H9 (cell line): ENCODE results near the gene DNAJB6. TPM values are rescaled to one million over a fixed set of nuclear protein-coding genes. Genes with fewer than 3 reads are reported as not detected.

Source experiments
- DNase-seq: peaks from one replicate; pipeline ENCODE4 v3.0.0-alpha.2; 2017
- H2AFZ ChIP-seq: one replicate; pipeline ENCODE4 v1.6.1; 2013; ENCODE audit warnings: mild to moderate bottlenecking, low read length, control low read depth, moderate library complexity
- H2AK5ac ChIP-seq: 2 replicates; pipeline ENCODE4 v1.6.1; 2013; ENCODE audit warnings: low read length, control low read depth, mixed read lengths; ENCODE audit not compliant: insufficient read length
- H2BK120ac ChIP-seq: one replicate; pipeline ENCODE4 v1.6.1; 2013; ENCODE audit warnings: low read depth, mild to moderate bottlenecking, low read length, control low read depth, inconsistent platforms; ENCODE audit not compliant: poor library complexity, severe bottlenecking
- H2BK12ac ChIP-seq: 2 replicates; pipeline ENCODE4 v1.6.1; 2013; ENCODE audit warnings: low read length, control low read depth, mixed read lengths, low read depth; ENCODE audit not compliant: insufficient read length
- H2BK15ac ChIP-seq: 2 replicates; pipeline ENCODE4 v1.6.1; 2013; ENCODE audit warnings: low read depth, low read length, control low read depth
- H2BK20ac ChIP-seq: one replicate; pipeline ENCODE4 v1.6.1; 2013; ENCODE audit warnings: low read depth, mild to moderate bottlenecking, low read length, control low read depth, inconsistent platforms; ENCODE audit not compliant: poor library complexity, severe bottlenecking
- H2BK5ac ChIP-seq: 2 replicates; pipeline ENCODE4 v1.6.1; 2013; ENCODE audit warnings: low read length, control low read depth, mixed read lengths; ENCODE audit not compliant: insufficient read length
- H3K14ac ChIP-seq: 2 replicates; pipeline ENCODE4 v1.6.1; 2013; ENCODE audit warnings: low read length, control low read depth; ENCODE audit not compliant: insufficient read depth
- H3K18ac ChIP-seq: 2 replicates; pipeline ENCODE4 v1.6.1; 2013; ENCODE audit warnings: low read depth, mild to moderate bottlenecking, mixed read lengths, low read length, control low read depth; ENCODE audit not compliant: insufficient read length
- H3K23ac ChIP-seq: 2 replicates; pipeline ENCODE4 v1.6.1; 2013; ENCODE audit warnings: low read length, control low read depth, mixed read lengths, low read depth; ENCODE audit not compliant: insufficient read length
- H3K23me2 ChIP-seq: 2 replicates; pipeline ENCODE4 v1.6.1; 2013; ENCODE audit warnings: low read depth, mild to moderate bottlenecking, mixed read lengths, low read length, control low read depth; ENCODE audit not compliant: insufficient read length, poor library complexity, severe bottlenecking
- H3K27ac ChIP-seq: 2 replicates; pipeline ENCODE4 v1.5.1; 2013; ENCODE audit warnings: low read length, control low read depth, mixed read lengths, low read depth; ENCODE audit not compliant: insufficient read length
- H3K27me3 ChIP-seq: 2 replicates; pipeline ENCODE4 v1.6.1; 2013; ENCODE audit warnings: low read length, control low read depth, inconsistent platforms; ENCODE audit not compliant: insufficient read depth
- H3K4ac ChIP-seq: 2 replicates; pipeline ENCODE4 v1.6.1; 2013; ENCODE audit warnings: low read depth, mild to moderate bottlenecking, control low read depth, inconsistent platforms, low read length, moderate library complexity
- H3K4me1 ChIP-seq: 2 replicates; pipeline ENCODE4 v1.6.1; 2013; ENCODE audit warnings: low read length, control low read depth, inconsistent platforms; ENCODE audit not compliant: insufficient read depth
- H3K4me2 ChIP-seq: 2 replicates; pipeline ENCODE4 v1.6.1; 2013; ENCODE audit warnings: low read length, control low read depth, mixed read lengths; ENCODE audit not compliant: insufficient read length, insufficient read depth
- H3K56ac ChIP-seq: 2 replicates; pipeline ENCODE4 v1.6.1; 2013; ENCODE audit warnings: low read depth, mild to moderate bottlenecking, mixed read lengths, low read length, control low read depth; ENCODE audit not compliant: insufficient read length
- H3K79me1 ChIP-seq: 2 replicates; pipeline ENCODE4 v1.6.1; 2013; ENCODE audit warnings: low read depth, mild to moderate bottlenecking, moderate library complexity, low read length, control low read depth, inconsistent platforms; ENCODE audit not compliant: insufficient read depth, poor library complexity, severe bottlenecking
- H3K79me2 ChIP-seq: 2 replicates; pipeline ENCODE4 v1.6.1; 2013; ENCODE audit warnings: low read length, control low read depth, inconsistent platforms; ENCODE audit not compliant: insufficient read depth
- H3K9ac ChIP-seq: 2 replicates; pipeline ENCODE4 v1.6.1; 2013; ENCODE audit warnings: low read length, control low read depth, mixed read lengths; ENCODE audit not compliant: insufficient read length; ENCODE audit errors: extremely low read depth
- H3K9me3 ChIP-seq: one replicate; pipeline ENCODE4 v1.6.1; 2013; ENCODE audit warnings: low read depth, low read length, inconsistent platforms; ENCODE audit not compliant: control insufficient read depth
- H3T11ph ChIP-seq: one replicate; pipeline ENCODE4 v1.6.1; 2013; ENCODE audit warnings: mild to moderate bottlenecking, low read length, control low read depth, inconsistent platforms
- H4K20me1 ChIP-seq: one replicate; pipeline ENCODE4 v1.6.1; 2013; ENCODE audit not compliant: control insufficient read depth, insufficient read length, insufficient read depth
- H4K5ac ChIP-seq: 2 replicates; pipeline ENCODE4 v1.6.1; 2013; ENCODE audit warnings: low read depth, mild to moderate bottlenecking, mixed read lengths, low read length, control low read depth; ENCODE audit not compliant: insufficient read length
- H4K8ac ChIP-seq: replicated peaks from 2 replicates; pipeline ENCODE4 v1.6.1; 2013; ENCODE audit warnings: low read length, control low read depth, mixed read lengths, low read depth; ENCODE audit not compliant: insufficient read length
- H4K91ac ChIP-seq: 2 replicates; pipeline ENCODE4 v1.6.1; 2013; ENCODE audit warnings: low read depth, mild to moderate bottlenecking, moderate library complexity, mixed read lengths, low read length, control low read depth; ENCODE audit not compliant: insufficient read length
- H3K27ac Mint-ChIP-seq, 3 experiments: 2 replicates in 2 of 3; 3 replicates in 1 of 3; pipeline ENCODE4 v1.8.0; 2020 to 2021; ENCODE audit warnings: mixed read lengths in 3 of 3, mild to moderate bottlenecking in 1 of 3, moderate library complexity in 1 of 3
- H3K27me3 Mint-ChIP-seq: 2 replicates; pipeline ENCODE4 v1.8.0; 2021; ENCODE audit warnings: low read depth, mild to moderate bottlenecking, moderate library complexity, mixed read lengths
- H3K36me3 Mint-ChIP-seq, 3 experiments: 2 replicates in 2 of 3; 3 replicates in 1 of 3; pipeline ENCODE4 v1.8.0; 2020 to 2021; ENCODE audit warnings: low read depth in 3 of 3, mixed read lengths in 3 of 3; ENCODE audit not compliant: insufficient read depth in 1 of 3
- H3K4me1 Mint-ChIP-seq, 2 experiments: 2 replicates each; pipeline ENCODE4 v1.8.0; 2020; ENCODE audit warnings: mixed read lengths in 2 of 2
- H3K4me3 Mint-ChIP-seq, 2 experiments: 2 replicates in 1 of 2; 3 replicates in 1 of 2; pipeline ENCODE4 v1.8.0; 2020 to 2021; ENCODE audit warnings: mild to moderate bottlenecking in 2 of 2, mixed read lengths in 2 of 2, moderate library complexity in 1 of 2
- H3K9me3 Mint-ChIP-seq, 2 experiments: 2 replicates in 1 of 2; 3 replicates in 1 of 2; pipeline ENCODE4 v1.8.0; 2020; ENCODE audit warnings: mild to moderate bottlenecking in 2 of 2, mixed read lengths in 2 of 2, moderate library complexity in 1 of 2
- CTCF ChIP-seq: fragments of 200-600 bp; sonication (generic); conservative IDR thresholded peaks from 3 replicates; pipeline ENCODE4 v1.8.0; 2021; ENCODE audit warnings: antibody characterized with exemption, mild to moderate bottlenecking
- WGBS: extraction: QIAGEN DNeasy Blood & Tissue Kit; methylation state at CpG from one replicate; pipeline ENCODE4 v1.1.7; 2013; ENCODE audit warnings: missing lambda C conversion rate, low lambda C conversion rate, mixed read lengths; ENCODE audit not compliant: insufficient read length; ENCODE audit errors: extremely low coverage; 5-methylcytosine and 5-hydroxymethylcytosine counted together
- total RNA-seq: library from RNA; stranded (reverse); gene quantifications from 2 replicates; pipeline ENCODE4 v1.2.1, GENCODE V29; 2021

The DNAJB6 gene
- total RNA-seq, 1 experiment from 2014 or later: 215 TPM

- no peak for TF ChIP-seq CTCF
- Mint-ChIP-seq H3K36me3 (peaks cover 5 to 13% (median 10%) of the 10 kb centered on the region in 3 experiments), H3K9me3 (peaks cover 13 to 14% of the 10 kb centered on the region in 2 experiments), H3K4me3 (no peak overlapping the region), H3K27ac (peak overlapping the region in 1 of 3 experiments; percentile 37; a peak in 1 of 7 replicates), H3K4me1 (peaks cover 2 to 9% of the 10 kb centered on the region in 2 experiments; a peak in 2 of 4 replicates), H3K27me3 (no peaks in the 10 kb centered on the region; the same call in 1 of the 2 replicates)
- no peak for DNase-seq
- no peaks in the 10 kb centered on the region for H3K23me2 ChIP-seq
- H3K4ac ChIP-seq: no peak overlapping the region
- H3K4me1 ChIP-seq: no peaks in the 10 kb centered on the region
- H3K79me1 ChIP-seq: no peaks in the 10 kb centered on the region
- H4K5ac ChIP-seq: no peak overlapping the region
- H3K27me3 ChIP-seq: no peaks in the 10 kb centered on the region
- H3K56ac ChIP-seq: no peak overlapping the region
- no peak overlapping the region for H2BK20ac ChIP-seq
- no peak overlapping the region for H4K91ac ChIP-seq
- no peak overlapping the region for H2AFZ ChIP-seq
- H3K9me3 ChIP-seq: peaks cover 6% of the 10 kb centered on the region
- H2BK5ac ChIP-seq: no peak overlapping the region
- no peak overlapping the region for H2BK12ac ChIP-seq
- no CpG with 5 or more reads among the region's 29 CpGs for WGBS
- H2BK120ac ChIP-seq: no peak overlapping the region
- no peak overlapping the region for H3K18ac ChIP-seq
- no peak overlapping the region for H2AK5ac ChIP-seq
- no peak overlapping the region for H3K27ac ChIP-seq
- H3K9ac ChIP-seq: no peak overlapping the region
- H3K79me2 ChIP-seq: no peaks in the 10 kb centered on the region
- H4K20me1 ChIP-seq: no peaks in the 10 kb centered on the region
- H3T11ph ChIP-seq: no peak overlapping the region
- no peak overlapping the region for H3K23ac ChIP-seq
- H2BK15ac ChIP-seq: no peak overlapping the region
- H3K14ac ChIP-seq: no peak overlapping the region
- no peak overlapping the region for H4K8ac ChIP-seq
- no peak overlapping the region for H3K4me2 ChIP-seq
Observed at GRCh38 chr7:157291404-157292080, 45.3 kb upstream of the DNAJB6 start.
